Hematopoietic multipotent progenitor cell treated with erythropoietin and hydrocortisone succinate and interleukin-3 and kit ligand, for 6 days (in vitro differentiated cells): ENCODE results near the gene AMIGO3.

ENCODE experiments used
- DNase-seq: peaks from one replicate; pipeline ENCODE4 v3.0.0-alpha.2; 2015

Gene AMIGO3

GRCh38 chr3:49723628-49724551 is 4.4 kb upstream of the AMIGO3 start, which contains the start of gene GMPPB:
Gene GMPPB (minus strand): TSS chr3:49723951. CDS start chr3:49723726, 225 bp downstream.
- peak; percentile 98 for DNase-seq

GRCh38 chr3:49723296-49723627 is 3.8 kb upstream of the AMIGO3 start:
- DNase-seq: peak; percentile 76

- DNase-seq: no peak
Measured at GRCh38 chr3:49722896-49723295, 3.4 kb upstream of the AMIGO3 start.

GRCh38 chr3:49721896-49722781 is 2.7 kb upstream of the AMIGO3 start:
- DNase-seq: no peak

- no peak for DNase-seq
Measured at GRCh38 chr3:49721596-49721895, 2.1 kb upstream of the AMIGO3 start.

GRCh38 chr3:49720855-49721595 is 1.5 kb upstream of the AMIGO3 start:
- no peak for DNase-seq

GRCh38 chr3:49718858-49719213 is 648 bp downstream of the AMIGO3 start:
- peak; percentile 52 for DNase-seq

- no peak for DNase-seq
Measured at GRCh38 chr3:49717959-49718857, 1.3 kb downstream of the AMIGO3 start.

GRCh38 chr3:49717211-49717958 is 2.1 kb downstream of the AMIGO3 start:
- DNase-seq: no peak

GRCh38 chr3:49716691-49717210 is 2.7 kb downstream of the AMIGO3 start:
- DNase-seq: no peak

GRCh38 chr3:49716169-49716568 is 3.3 kb downstream of the AMIGO3 start:
- no peak for DNase-seq

- no peak for DNase-seq
Measured at GRCh38 chr3:49715611-49716121, 3.8 kb downstream of the AMIGO3 start.

- no peak for DNase-seq
Measured at GRCh38 chr3:49714728-49715550, 4.5 kb downstream of the AMIGO3 start.

- no peak for DNase-seq
Measured at GRCh38 chr3:49713336-49714105, 6.0 kb downstream of the AMIGO3 start.

- DNase-seq: no peak
Measured at GRCh38 chr3:49712631-49713317, 6.7 kb downstream of the AMIGO3 start.

- no peak for DNase-seq
Measured at GRCh38 chr3:49712166-49712565, 7.3 kb downstream of the AMIGO3 start.

GRCh38 chr3:49711489-49711888 is 8.0 kb downstream of the AMIGO3 start:
- no peak for DNase-seq

GRCh38 chr3:49709852-49710251 is 9.6 kb downstream of the AMIGO3 start:
- no peak for DNase-seq

GRCh38 chr3:49707113-49707480 is 12.4 kb downstream of the AMIGO3 start:
- DNase-seq: no peak
